ENCODE results near the gene WDR33.

The WDR33 gene

DNA sequence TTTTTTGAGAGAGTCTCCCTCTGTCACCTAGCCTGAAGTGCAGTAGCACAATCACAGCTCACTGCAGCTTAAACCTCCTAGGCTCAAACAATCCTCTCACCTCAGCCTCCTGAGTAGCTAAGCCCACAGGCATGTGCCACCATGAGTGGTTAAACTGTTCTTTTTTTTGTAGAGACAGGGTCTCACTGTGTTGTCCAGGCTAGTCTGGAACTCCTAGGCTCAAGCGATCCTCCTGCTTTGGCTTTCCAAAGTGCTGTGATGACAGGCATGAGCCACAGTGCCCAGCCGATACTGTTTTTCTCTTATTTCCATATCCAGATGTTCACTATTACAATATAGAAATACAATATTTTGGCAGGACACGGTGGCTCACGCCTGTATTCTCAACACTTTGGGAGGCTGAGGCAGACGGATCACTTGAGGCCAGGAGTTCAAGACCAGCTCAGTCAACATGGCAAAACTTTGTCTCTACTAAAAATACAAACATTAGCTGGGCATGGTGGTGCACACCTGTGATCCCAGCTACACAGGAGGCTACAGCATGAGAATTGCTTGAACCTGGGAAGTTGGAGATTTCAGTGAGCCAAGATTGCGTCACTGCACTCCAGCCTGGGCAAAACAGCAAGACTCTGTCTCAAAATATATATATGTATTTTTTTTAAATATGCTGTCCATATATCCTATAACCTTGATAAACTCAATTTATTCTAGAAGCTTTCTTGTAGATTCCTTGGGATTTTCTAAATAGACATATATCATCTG is 24.7 kb downstream of the WDR33 start:
- no peak overlapping the region for H3K27ac ChIP-seq
- in situ Hi-C loops (cut with HindIII; ENCODE audit: low pct_ligation_motif_present, low sequenced_read_pairs): no loop called here
- H3K36me3 ChIP-seq (replicated peaks): no peaks in the 10 kb centered on the region
- H3K4me3 ChIP-seq (ENCODE audit: low read depth, low read length): no peak overlapping the region
- no peaks in the 10 kb centered on the region for H3K27me3 ChIP-seq (replicated peaks)
- TF ChIP-seq, protein P1, sequence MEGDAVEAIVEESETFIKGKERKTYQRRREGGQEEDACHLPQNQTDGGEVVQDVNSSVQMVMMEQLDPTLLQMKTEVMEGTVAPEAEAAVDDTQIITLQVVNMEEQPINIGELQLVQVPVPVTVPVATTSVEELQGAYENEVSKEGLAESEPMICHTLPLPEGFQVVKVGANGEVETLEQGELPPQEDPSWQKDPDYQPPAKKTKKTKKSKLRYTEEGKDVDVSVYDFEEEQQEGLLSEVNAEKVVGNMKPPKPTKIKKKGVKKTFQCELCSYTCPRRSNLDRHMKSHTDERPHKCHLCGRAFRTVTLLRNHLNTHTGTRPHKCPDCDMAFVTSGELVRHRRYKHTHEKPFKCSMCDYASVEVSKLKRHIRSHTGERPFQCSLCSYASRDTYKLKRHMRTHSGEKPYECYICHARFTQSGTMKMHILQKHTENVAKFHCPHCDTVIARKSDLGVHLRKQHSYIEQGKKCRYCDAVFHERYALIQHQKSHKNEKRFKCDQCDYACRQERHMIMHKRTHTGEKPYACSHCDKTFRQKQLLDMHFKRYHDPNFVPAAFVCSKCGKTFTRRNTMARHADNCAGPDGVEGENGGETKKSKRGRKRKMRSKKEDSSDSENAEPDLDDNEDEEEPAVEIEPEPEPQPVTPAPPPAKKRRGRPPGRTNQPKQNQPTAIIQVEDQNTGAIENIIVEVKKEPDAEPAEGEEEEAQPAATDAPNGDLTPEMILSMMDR (IDR thresholded peaks at IDR 0.05; ENCODE audit: low read depth, low read length, missing control alignments): no peak
- DNase-seq: no peak

GRCh38 chr2:127784965-127785518 is 25.9 kb downstream of the WDR33 start:
- no peaks in the 10 kb centered on the region for H3K27me3 ChIP-seq (replicated peaks)
- DNase-seq: no peak
- TF ChIP-seq, protein P1 (IDR thresholded peaks at IDR 0.05; ENCODE audit: low read depth, low read length, missing control alignments): no peak
- H3K4me3 ChIP-seq (ENCODE audit: low read depth, low read length): no peak overlapping the region
- in situ Hi-C loops (cut with HindIII; ENCODE audit: low pct_ligation_motif_present, low sequenced_read_pairs): no loop called here
- H3K27ac ChIP-seq: no peak overlapping the region
- no peaks in the 10 kb centered on the region for H3K36me3 ChIP-seq (replicated peaks)

DNA sequence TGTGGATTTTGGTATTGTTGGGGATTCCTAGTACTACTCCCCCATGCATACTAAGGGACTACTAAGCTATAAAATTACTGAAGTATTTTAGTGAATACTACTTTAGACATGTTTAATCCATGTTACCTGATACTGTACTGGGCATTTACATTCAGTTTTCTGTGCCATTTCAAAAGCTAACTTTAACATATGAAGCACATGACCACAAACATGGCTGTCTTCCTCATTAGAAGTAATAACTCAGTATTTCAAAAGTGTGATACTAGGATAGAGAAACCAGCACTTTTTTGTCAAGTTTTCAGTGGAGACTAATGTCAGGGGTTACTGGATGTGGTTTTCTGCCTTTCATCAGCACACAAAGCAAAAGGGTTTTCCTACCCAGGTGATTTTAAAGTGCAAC is 27.9 kb downstream of the WDR33 start:
- no peak for DNase-seq
- H3K36me3 ChIP-seq (replicated peaks): no peaks in the 10 kb centered on the region
- H3K27me3 ChIP-seq (replicated peaks): no peaks in the 10 kb centered on the region
- no peak overlapping the region for H3K27ac ChIP-seq
- no peak overlapping the region for H3K4me3 ChIP-seq (ENCODE audit: low read depth, low read length)
- TF ChIP-seq, protein P1 (IDR thresholded peaks at IDR 0.05; ENCODE audit: low read depth, low read length, missing control alignments): no peak
- in situ Hi-C loops (cut with HindIII; ENCODE audit: low pct_ligation_motif_present, low sequenced_read_pairs): no loop called here

- no peaks in the 10 kb centered on the region for H3K27me3 ChIP-seq (replicated peaks)
- H3K36me3 ChIP-seq (replicated peaks): no peaks in the 10 kb centered on the region
- no peak overlapping the region for H3K27ac ChIP-seq
- in situ Hi-C loops (cut with HindIII; ENCODE audit: low pct_ligation_motif_present, low sequenced_read_pairs): no loop called here
- no peak for DNase-seq
- H3K4me3 ChIP-seq (ENCODE audit: low read depth, low read length): no peak overlapping the region
- TF ChIP-seq, protein P1 (IDR thresholded peaks at IDR 0.05; ENCODE audit: low read depth, low read length, missing control alignments): no peak
These were observed 32.1 kb downstream of the WDR33 start for GRCh38 chr2:127778850-127779249.

DNA sequence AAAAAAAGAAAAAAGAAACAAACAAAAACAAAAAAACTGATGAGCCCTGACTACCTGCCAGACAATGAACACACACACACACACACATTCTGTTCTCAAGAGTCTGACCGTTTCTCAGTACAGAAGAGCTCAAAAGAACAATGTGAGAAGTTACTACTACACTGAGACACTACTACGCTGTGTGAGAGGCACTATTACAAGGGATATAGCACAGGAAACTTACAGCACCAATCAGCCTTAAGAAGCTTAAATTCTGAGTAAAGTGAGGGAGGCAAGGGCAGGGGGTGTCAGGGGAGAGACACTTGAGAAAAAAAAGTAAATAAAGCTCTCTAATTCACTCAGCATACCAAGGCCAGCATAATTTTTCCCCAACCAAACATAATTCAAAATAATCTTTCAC is 32.5 kb downstream of the WDR33 start:
- TF ChIP-seq, protein P1 (IDR thresholded peaks at IDR 0.05; ENCODE audit: low read depth, low read length, missing control alignments): no peak
- H3K4me3 ChIP-seq (ENCODE audit: low read depth, low read length): no peak overlapping the region
- no peaks in the 10 kb centered on the region for H3K36me3 ChIP-seq (replicated peaks)
- in situ Hi-C loops (cut with HindIII; ENCODE audit: low pct_ligation_motif_present, low sequenced_read_pairs): no loop called here
- DNase-seq: no peak
- H3K27ac ChIP-seq: no peak overlapping the region
- no peaks in the 10 kb centered on the region for H3K27me3 ChIP-seq (replicated peaks)

All from brain microvascular endothelial cell (primary cell).